Left lung (tissue), 10 donors: ENCODE results near the gene ABCG1. TPM values are rescaled to one million over a fixed set of nuclear protein-coding genes. Genes with fewer than 3 reads are reported as not detected.
A peak's percentile ranks its signal among the peaks of the same experiment; 100 is the strongest.

Experiments used
- ATAC-seq: fragments of 200-7000 bp; cut with Tn5 transposase; one replicate; pipeline ENCODE4 v1.9.1; 2020; ENCODE audit warnings: moderate library complexity
- DNase-seq, 4 donors: peaks; one replicate each; pipeline ENCODE4 v3.0.0-alpha.2; 2013 to 2020
- H3K27ac ChIP-seq, 2 donors: fragments of 200-600 bp; sonication (generic) in 1 of 2; one replicate each; pipeline versions ENCODE4 v1.5.0 to v1.8.0; 2020 to 2021
- H3K27me3 ChIP-seq, 2 donors: fragments of 200-600 bp; sonication (generic) in 1 of 2; one replicate each; pipeline versions ENCODE4 v1.5.0 to v1.8.0; 2020 to 2021
- H3K36me3 ChIP-seq, 2 donors: fragments of 200-600 bp; sonication (generic) in 1 of 2; one replicate each; pipeline versions ENCODE4 v1.5.0 to v1.8.0; 2020 to 2021
- H3K4me1 ChIP-seq, 2 donors: fragments of 200-600 bp; one replicate each; pipeline ENCODE4 v1.8.0; 2021
- H3K4me3 ChIP-seq, 2 donors: fragments of 200-600 bp; sonication (generic) in 1 of 2; one replicate each; pipeline versions ENCODE4 v1.5.0 to v1.8.0; 2020 to 2021; ENCODE audit warnings: mild to moderate bottlenecking in 1 of 2
- H3K9me3 ChIP-seq, 2 donors: fragments of 200-600 bp; sonication (generic) in 1 of 2; one replicate each; pipeline versions ENCODE4 v1.5.0 to v1.8.0; 2020 to 2021
- intact Hi-C, 2 donors: fragments of 100-400 bp; cut with DNase I; formaldehyde crosslinking; loops; one replicate each; pipeline versions ENCODE4 v1.11.2 to v1.14.2; 2022
- polyA plus RNA-seq, 6 donors: library from polyadenylated mRNA; unstranded; fragments of 120-200 nt; gene quantifications; one replicate each; pipeline ENCODE4 v1.2.1, GENCODE V29; 2013; ENCODE audit not compliant: insufficient read length in 6 of 6
- total RNA-seq, 2 donors: library from RNA; stranded (reverse); fragmentation: NEBNext Ultra II Directional; extraction: Animal tissue kit (Norgen Biotek cat#: 25700); gene quantifications; one replicate each; pipeline ENCODE4 v1.2.1, GENCODE V29; 2021
- TF ChIP-seq, protein P1 (sequence below), 2 donors: fragments of 200-600 bp; sonication (generic) in 1 of 2; IDR thresholded peaks; one replicate each; pipeline versions ENCODE4 v1.5.0 to v1.8.0; 2021; ENCODE audit warnings: antibody characterized with exemption in 2 of 2
- donor health status: DM: no; HTN: yes; CAD: no.
- donor health status: DM: no; HTN: no; CAD: no.

Gene ABCG1
- total and polyA plus RNA-seq, 8 donors: 6.8 to 53.8 (median 10.5) TPM

- Histone ChIP-seq H3K9me3 (no peaks in the 10 kb centered on the region), H3K36me3 (no peaks in the 10 kb centered on the region), H3K4me3 (no peak overlapping the region), H3K27ac (no peak overlapping the region), H3K4me1 (peaks cover 4 to 32% of the 10 kb centered on the region in 2 donors), H3K27me3 (peaks cover 0 to 11% of the 10 kb centered on the region in 2 donors)
- ATAC-seq (peak; percentile 82), DNase-seq (peak; percentile 37 to 86 (median 58))
- TF ChIP-seq, protein P1, sequence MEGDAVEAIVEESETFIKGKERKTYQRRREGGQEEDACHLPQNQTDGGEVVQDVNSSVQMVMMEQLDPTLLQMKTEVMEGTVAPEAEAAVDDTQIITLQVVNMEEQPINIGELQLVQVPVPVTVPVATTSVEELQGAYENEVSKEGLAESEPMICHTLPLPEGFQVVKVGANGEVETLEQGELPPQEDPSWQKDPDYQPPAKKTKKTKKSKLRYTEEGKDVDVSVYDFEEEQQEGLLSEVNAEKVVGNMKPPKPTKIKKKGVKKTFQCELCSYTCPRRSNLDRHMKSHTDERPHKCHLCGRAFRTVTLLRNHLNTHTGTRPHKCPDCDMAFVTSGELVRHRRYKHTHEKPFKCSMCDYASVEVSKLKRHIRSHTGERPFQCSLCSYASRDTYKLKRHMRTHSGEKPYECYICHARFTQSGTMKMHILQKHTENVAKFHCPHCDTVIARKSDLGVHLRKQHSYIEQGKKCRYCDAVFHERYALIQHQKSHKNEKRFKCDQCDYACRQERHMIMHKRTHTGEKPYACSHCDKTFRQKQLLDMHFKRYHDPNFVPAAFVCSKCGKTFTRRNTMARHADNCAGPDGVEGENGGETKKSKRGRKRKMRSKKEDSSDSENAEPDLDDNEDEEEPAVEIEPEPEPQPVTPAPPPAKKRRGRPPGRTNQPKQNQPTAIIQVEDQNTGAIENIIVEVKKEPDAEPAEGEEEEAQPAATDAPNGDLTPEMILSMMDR (IDR thresholded peaks at IDR 0.05): peak; percentile 63 to 79
- intact Hi-C loops: no loop called here
Observed at GRCh38 chr21:42309753-42310213, 90.8 kb downstream of the ABCG1 start.

DNA sequence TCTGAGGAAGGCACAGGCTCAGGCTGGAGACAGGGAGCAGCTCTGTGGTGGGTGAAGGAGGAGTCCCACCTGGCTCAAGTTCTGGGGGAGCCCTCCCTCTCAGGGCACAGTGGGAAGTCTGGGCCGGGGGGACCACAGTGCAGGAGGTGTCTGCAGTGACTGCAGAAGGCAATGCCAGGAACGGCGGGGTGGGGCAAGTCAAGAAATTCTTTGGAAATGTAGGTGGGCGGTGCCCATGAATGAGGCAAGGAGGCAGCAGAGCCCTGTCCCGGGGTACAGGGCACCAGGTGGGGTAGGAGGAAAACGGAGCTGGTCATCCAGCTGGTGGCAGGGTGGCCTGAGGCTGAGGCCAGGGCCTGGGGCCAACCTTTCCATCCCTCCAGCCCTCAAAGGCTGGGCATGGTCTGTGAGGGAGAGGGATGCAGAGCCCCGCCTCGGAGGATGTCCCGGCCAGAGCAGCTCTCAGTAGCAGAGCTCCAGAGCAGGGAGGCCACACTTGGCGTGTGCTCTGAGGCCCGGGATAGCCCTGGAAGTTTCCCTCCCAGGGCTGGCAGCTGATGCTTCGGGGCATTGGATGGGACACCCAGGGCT lies 91.6 kb downstream of the ABCG1 start:
- intact Hi-C loops: no loop called here
- Histone ChIP-seq H3K4me3 (no peak overlapping the region), H3K9me3 (no peaks in the 10 kb centered on the region), H3K4me1 (peaks cover 4 to 32% of the 10 kb centered on the region in 2 donors), H3K27ac (no peak overlapping the region), H3K36me3 (no peaks in the 10 kb centered on the region), H3K27me3 (peaks cover 0 to 11% of the 10 kb centered on the region in 2 donors)
- TF ChIP-seq, protein P1 (IDR thresholded peaks at IDR 0.05): no peak
- DNase-seq (peak in 1 of 4 donors; percentile 53), ATAC-seq (no peak)

DNA sequence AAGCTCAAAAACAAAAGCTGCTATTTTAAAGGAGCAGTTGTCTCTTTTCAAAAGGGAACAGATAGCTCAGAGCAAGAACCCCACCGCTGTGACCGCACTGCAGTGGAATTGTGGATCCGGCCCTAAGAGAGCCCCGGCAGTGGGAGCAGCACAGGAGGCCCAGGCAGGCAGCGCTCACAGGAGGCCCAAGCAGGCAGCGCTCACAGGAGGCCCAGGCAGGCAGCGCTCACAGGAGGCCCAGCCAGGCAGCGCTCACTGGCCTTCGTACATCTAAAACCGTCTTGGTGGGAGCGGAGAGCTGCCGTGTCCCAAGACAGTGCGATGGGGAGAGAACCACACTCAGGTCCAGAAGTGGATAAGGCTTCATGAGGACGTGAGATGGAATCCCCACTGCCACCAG lies 92.2 kb downstream of the ABCG1 start:
- ATAC-seq: no peak
- peaks cover 0 to 11% of the 10 kb centered on the region in 2 donors for H3K27me3 ChIP-seq
- no peak overlapping the region for H3K27ac ChIP-seq
- no peak overlapping the region for H3K4me3 ChIP-seq
- intact Hi-C loops: no loop called here
- TF ChIP-seq, protein P1 (IDR thresholded peaks at IDR 0.05): no peak
- peaks cover 4 to 32% of the 10 kb centered on the region in 2 donors for H3K4me1 ChIP-seq
- no peaks in the 10 kb centered on the region for H3K36me3 ChIP-seq
- DNase-seq: peak in 1 of 4 donors; percentile 51
- H3K9me3 ChIP-seq: no peaks in the 10 kb centered on the region

GRCh38 chr21:42311816-42312625 lies 93.1 kb downstream of the ABCG1 start:
- no peak for DNase-seq
- H3K36me3 ChIP-seq: no peaks in the 10 kb centered on the region
- no peak overlapping the region for H3K27ac ChIP-seq
- peaks cover 0 to 6% of the 10 kb centered on the region in 2 donors for H3K27me3 ChIP-seq
- intact Hi-C loops: no loop called here
- TF ChIP-seq, protein P1 (IDR thresholded peaks at IDR 0.05): no peak
- peaks cover 4 to 32% of the 10 kb centered on the region in 2 donors for H3K4me1 ChIP-seq
- H3K9me3 ChIP-seq: no peaks in the 10 kb centered on the region
- H3K4me3 ChIP-seq: no peak overlapping the region
- ATAC-seq: no peak

DNA sequence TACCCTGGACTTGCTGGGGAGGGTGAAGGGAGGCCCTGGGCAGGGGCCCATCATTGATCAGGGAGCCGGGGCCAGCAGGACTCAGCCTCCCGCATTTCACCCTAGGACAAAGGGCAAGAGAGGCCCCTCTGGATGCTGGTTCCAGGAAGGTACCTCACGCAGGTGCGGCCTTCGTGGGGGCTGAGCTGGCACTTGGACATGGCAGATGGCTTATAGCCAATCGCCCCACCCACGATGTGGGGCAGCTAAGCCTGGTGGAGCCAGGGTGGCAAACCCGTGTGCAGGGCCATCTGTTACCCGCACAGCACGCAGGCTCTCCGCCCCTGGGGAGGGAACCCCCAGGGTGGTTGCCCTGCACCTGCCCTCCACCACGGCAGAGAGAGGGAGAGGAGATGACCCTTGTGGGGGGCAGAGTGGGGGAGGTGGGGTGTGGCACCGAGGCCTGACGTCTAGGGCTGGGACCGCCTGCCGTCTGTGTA lies 93.7 kb downstream of the ABCG1 start:
- no peak for DNase-seq
- Histone ChIP-seq H3K4me3 (no peak overlapping the region), H3K36me3 (no peaks in the 10 kb centered on the region), H3K9me3 (no peaks in the 10 kb centered on the region), H3K27me3 (peaks cover 0 to 6% of the 10 kb centered on the region in 2 donors), H3K4me1 (peaks cover 4 to 32% of the 10 kb centered on the region in 2 donors), H3K27ac (no peak overlapping the region)
- intact Hi-C loops: no loop called here
- TF ChIP-seq, protein P1 (IDR thresholded peaks at IDR 0.05): no peak
- ATAC-seq: no peak
